Hepatic stellate cell (primary cell): ENCODE results near the gene ADRA2C.

Source experiments
- DNase-seq: peaks from one replicate; pipeline ENCODE4 v3.0.0; 2011; ENCODE audit warnings: low spot score

ADRA2C gene

DNA sequence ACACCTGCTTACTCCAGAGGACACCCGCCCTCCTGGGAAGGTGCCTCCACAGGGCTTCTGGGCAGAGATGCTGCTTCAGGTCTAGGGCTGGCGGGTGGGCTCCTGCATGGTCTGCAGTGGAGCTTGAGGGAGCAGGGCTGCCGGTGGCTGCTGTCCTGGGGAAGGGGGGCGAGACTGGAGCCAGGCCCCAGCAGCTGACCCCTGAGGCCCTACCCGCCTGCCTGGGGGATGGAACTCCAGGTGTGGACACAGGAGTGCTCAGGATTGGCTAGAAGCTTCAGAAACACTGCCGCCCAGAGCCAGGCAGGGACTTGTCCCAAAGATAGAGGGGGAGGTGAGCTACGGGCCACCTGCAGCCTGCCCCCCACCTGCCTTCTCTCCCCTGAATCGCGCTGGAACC lies 33.0 kb upstream of the ADRA2C start:
- DNase-seq, result no peak

DNA sequence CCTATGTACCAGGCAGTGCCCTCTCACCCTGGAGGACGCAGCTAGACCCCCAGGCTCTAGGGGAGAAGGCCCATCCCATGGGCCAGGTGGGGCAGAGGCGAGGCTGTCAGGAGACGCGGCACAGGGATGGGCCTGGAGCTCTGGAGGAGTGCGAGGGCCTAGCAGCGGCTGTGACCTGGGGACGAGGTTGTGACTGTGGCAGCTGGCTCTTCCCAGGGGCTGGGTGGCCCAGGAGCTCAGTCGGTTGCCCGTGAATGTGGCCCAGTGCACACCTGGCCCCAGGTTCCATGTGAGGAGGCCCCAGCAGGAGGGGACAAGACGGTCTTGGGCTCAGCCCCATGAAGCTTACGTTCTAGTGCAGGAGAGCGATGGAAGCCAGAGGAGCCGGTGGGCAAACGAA lies 31.0 kb upstream of the ADRA2C start:
- no peak for DNase-seq

DNA sequence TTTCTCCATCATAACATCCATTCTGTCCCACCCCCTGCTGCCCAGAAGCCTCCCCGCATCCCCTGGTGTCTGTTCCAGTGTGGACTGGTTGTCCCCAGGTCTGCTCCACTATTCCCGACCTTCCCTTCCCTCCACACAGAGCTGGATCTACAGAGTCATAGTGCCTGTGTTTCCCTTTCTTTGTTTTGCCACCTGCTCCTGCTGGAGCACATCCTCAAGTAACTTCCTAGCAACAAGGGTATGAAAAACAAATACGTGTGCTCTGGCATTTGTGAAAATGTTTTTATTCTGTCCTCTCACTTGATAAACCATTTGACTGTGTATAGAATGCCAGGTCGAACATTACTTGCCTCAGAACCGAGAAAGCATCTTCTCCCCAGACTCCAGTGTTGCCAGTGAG lies 29.9 kb upstream of the ADRA2C start:
- DNase-seq, result no peak

DNA sequence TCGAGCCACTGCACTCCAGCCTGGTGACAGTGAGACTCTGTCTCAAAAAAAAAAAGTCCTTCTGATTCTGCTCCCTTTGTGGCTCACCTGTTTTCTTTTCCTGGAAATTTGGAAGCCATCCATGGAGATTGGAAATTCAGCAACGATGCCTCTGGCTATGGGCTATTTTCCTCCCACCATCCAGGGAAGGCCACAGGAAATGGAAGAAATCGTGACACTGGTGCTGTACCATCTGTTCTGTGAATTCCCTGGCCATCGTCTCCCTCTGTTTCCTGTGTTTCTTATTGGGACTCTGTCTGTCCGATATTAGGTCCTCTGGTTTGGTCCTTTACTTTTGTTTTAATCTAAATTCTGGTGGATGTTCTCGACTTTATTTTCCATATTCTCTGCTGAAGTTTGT lies 29.4 kb upstream of the ADRA2C start:
- DNase-seq, result no peak

DNA sequence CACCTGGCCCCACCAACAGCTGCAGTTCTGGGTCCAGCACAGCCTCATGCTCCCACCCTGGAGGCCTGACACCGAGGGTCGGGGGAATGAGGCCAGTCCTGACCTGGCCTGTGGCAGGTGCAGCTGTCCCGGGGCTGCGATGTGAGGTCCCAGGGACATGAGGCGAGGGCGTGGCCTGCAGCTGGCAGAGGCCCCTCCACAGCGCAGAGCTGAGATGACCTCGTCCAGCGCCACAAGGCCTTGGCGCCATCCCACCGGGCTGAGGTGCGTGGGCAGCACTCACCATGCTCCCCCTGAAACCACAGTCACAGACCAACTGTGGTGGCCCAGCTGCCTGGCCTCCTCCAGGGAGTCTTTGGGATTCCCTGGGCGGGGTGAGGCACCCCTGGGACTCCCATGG lies 26.6 kb upstream of the ADRA2C start:
- no peak for DNase-seq

DNA sequence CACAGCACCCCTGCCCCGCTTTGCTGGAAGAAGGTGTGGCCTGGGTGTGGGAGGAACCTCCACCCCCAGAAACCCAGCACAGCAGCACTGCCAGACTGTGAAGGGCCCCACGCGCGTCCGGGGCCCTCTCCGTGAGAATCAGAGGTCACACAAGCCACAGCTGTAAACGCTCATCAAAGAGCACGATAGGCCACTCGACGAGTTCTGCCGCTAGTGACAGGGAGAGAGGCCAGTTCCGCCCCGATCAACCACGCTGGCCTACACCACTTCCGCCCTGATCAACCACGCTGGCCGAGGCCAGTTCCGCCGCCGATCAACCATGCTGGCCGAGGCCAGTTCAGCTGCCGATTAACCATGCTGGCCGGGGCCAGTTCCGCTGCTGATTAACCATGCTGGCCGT lies 25.9 kb upstream of the ADRA2C start:
- no peak for DNase-seq

DNA sequence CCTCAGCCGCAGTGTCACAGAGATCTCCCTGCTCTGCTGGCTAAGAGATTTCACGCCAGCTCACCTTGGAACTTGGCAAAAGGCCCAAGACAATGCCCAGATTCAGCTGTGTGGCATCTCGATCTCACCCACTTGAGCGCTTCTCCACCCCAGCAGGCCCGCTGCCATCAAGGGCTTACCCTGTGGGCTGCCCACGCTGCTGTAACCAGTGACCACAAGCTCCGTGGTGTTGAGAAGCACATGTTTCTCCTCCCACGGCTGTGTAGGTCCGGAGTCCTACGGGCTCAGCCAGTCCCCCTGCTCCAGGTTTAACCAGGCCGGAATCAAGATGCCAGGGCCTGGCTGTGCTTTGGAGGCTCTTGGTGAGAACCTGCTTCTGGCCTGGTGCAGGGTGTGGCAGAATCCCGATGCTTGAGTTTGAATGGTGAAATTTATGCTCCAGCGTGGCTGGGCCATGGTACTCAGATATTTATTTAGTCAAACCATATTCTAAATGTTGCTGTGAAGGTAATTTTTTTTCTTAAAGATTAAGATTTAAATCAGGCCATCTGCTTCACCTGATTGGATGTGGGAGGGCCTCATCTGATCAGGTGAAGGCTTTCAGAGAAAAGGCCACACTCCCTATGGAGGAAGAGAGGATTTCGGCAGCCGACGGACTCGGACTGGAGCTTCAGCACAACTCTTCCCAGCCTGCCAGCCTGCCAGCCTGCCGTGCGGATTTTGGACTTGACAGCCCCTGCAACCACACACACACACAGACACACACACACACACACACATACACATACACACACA lies 24.8 kb upstream of the ADRA2C start:
- no peak for DNase-seq

DNA sequence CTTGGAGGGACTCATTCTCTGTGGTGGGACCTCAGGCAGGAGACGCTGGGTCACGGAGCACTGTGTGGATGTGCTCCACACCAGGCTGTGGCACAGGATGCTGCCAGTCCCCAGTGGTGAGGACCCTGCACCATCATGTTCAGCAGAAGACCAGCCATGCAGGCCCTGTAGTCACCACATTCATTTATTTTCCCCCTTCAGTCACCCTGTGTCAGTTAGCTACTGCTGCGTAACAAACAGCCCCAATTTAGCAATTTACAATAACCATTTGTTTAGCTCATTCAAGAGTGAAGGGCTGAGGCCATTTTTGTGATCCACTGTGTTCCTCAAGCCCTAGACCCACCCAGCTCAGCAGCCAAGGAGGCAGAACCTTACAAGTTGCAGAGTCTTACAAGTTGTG lies 23.6 kb upstream of the ADRA2C start:
- DNase-seq, result no peak

DNA sequence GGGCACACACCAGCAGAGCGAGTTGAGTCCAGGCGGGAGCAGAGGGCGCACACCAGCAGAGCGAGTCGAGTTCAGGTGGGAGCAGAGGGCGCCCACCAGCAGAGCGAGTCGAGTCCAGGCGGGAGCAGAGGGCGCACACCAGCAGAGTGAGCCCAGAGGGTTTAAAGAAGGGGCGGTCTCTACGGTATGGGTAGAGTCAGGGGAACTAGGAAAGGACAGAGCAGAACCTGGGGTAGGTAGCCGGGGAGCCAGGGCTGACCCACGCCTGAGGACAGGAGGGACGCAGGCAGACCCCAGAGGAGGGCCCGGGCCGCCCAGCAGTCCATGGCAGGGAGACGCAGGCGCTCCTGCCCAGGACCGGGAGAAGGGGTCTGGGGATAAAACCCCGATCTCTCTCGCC lies 22.0 kb upstream of the ADRA2C start:
- no peak for DNase-seq

DNA sequence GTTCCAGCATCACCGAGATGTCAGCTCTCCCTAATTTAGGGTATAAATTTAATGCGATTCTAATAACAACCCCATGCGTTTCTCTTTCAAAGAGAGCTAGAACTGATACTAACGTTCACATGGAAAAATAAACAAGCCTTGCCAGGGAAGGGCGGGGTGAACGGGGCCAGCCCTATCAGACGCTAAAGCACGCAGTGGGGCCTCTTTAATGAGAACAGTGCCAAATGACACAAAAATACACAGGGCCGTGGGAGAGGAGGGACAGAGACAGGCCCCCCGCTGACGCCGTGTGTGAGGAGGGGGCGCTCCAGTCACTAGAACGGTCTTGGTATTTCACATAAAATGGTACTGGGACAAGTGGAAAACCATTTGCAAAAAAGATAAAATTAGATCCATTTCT lies 21.3 kb upstream of the ADRA2C start:
- DNase-seq, result no peak

DNA sequence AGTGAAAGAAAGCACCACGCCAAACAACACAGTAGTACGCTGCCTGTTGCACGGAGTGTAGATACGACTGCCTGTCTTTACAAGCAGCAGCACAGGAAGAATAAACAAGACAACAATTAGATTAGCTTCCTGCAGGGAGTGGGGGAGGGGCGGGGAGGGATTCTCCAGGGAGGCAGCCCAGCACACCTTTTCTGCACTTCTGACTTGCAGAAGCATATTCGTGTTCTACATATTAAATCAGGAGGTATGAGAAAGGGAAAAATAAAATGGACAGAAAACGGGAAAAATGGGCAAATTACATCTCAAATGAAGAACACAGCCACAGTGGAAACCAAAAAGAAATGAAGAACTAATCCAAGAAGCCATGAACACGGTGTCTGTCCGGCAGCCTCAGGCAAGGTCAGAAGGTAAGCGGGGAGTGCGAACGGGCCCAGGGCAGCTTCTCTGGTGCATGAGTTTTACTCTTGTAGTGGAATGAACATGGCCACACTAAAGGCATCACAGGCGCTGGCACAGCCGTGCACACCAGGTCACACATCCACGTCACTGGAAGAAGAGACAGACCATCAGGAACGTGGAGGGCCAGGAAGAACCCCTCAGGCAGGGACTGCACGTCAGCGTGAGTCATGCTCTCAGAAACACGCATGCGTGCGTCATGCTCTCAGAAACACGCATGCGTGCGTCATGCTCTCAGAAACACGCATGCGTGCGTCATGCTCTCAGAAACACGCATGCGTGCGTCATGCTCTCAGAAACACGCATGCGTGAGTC lies 20.1 kb upstream of the ADRA2C start:
- DNase-seq, result no peak

DNA sequence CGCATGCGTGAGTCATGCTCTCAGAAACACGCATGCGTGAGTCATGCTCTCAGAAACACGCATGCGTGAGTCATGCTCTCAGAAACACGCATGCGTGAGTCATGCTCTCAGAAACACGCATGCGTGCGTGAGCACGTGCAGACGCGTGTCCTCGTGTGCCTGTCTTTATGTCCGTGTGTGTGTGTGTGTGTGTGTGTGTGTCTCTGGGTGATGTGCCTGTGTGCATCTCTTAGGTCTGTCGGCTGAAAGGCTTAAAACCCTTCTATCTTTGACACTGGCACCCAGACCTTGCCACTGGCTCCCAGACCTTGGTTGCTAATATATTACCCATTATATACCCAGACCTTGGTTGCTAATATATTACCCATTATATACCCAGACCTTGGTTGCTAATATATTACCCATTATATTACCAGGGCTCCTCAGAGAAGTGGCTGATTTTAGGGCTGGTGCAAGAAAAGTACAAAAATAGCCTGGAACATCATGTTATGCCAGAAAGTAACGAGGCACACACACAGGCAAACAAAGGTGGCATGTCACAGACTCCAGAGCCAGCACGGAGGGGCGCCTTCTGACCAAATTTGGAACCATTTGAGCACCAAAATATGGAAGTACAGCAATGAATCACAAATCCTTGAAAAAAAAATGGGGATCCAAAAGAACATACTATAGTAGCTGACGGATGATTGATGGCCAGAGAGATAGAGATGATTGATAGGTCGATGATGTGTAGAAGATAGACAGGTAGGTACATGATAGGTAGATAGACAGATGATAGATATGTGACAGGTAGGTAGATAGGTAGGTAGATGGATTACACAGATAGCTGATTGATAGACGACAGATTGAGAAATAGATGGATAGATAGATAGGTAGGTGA lies 19.2 kb upstream of the ADRA2C start:
- DNase-seq, result no peak

DNA sequence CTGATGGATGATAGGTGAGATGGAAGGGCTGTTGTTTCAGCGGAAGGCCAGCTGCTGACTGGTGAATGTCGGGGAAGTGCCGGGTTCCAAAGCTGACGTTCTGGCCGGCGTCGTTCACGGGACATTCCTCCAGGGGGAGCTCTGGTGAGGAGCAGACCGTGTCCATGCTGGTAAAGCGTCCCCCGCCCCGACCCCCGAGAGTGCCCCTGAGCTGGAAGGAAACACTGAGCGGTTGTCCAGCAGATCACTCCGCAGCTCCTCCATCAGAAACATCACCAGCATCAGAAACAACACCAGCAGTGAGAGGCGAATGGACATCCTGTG lies 18.6 kb upstream of the ADRA2C start:
- DNase-seq, result no peak

DNA sequence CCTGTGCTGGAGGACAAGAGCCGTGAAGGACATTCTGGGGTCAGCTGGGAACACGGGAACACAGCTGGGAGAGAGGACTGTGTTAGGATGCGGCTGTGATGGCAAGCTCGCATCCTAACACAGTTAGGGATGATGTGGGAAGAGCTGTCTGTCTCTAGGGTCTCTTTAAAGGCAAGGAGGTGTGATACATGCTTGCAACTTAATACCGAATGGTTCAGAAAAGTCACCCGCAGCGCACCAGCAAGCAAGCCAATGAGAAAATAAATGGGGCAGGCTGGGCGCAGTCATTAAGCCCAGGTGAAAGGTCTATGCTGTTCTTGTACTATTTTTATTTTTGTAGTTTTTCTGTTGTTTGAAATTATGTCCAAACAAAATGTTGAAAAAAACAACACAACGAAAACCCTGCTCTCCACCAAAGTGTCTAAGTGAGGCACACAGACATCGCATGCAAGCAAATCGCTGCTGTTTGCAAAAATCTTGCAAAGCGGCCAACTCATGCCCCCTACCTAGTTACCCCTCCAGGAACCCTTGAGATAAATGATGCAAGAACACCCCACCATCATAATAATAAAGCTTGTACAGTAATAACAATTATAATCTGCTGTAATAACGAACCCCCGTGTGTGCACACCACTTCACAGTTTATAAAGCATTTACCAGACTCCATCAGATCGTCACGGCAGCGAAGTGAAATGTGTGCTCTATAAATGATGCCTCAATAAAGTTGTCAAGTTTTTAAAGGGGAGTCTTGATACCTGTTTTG lies 17.9 kb upstream of the ADRA2C start:
- DNase-seq, result no peak

DNA sequence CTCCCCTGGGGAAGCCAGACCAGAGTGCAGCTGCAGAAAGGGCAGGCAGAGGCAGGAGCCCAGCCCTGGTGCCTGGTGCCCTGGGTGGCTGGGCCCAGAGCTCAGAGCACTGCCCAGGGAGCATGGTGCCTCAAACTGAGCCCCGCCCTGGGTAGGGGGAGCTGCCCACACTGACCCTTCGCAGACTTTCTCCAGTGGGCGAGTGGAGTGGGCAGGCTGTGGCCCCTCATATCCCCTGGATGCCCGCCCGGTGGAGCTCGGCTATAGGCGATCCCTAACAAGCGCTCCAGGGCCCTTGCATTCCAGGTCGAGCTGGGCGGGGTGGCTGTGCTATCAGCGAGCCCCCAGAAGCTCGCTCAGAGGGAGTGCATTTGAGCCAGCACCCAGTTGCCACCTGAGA lies 17.1 kb upstream of the ADRA2C start:
- DNase-seq, result no peak

DNA sequence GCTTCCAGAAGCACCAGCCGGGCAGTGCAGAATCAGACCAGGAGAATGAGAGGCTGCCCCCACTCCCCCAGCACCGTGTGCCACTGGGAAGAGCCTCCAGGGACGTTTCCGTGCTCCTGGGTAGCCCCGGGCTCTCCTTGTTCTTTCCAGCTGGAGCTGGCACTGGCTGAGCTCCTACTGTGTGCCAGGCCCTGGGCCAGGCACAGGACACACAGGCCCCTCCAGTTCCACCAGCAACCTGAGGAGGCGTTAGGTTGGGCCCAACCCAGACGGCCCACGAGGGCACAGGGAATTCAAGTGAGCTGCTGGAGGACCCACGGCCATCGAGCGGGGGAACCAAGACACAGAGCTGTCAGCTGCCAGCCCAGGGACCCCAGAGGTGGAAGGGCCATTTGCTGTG lies 15.9 kb upstream of the ADRA2C start:
- DNase-seq, result no peak

DNA sequence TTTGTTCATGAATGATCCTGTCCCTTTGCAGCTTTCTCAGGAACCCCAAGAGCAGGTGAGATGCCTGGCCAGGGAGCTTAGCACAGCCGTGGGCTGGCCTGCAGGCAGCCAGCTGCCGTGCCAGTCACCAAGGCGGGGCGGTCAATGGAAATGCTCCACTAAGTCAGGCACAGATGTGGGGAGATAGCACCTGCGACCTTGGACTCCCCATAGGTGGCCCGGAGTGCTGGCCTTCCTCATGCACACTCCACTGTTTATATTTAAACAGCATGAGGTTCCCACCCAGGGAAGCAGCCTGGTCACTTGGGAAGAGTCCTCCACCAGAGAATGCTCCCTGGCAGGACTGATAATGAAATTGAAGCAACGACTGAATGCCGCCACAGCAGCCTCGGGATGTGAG lies 14.2 kb upstream of the ADRA2C start:
- DNase-seq, result no peak

DNA sequence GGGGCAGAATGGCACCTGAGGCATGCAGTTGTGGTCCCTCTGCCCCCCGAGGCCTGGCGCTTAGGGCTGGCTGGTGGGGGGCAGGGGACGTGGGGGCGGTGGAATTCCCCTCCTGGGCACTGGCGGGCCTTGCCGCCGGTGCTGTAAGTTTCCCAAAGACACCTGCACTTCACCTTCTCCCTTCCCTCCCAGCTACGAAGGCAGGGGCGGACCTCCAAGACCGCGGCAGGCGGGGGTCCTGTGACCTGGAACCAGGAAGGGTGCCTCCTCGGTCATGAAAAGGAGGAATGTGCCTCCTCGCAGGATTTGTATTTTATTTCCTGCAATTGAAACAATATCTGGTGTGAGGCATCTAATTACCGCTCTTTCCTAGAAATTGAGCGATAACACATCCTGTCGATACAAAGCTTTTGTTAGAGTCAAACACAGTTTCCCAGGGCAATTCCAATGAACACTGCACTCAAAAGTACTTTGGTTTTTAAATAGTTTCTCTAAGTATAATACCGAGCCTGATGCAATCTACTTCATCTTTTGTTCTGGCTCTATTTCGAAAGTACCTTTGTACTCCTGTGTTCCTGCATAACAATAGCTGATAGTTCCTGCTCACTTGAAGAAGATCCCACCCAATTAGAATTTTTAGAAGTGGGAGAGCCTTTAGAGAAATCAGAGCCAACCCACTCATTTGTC lies 12.3 kb upstream of the ADRA2C start:
- no peak for DNase-seq

DNA sequence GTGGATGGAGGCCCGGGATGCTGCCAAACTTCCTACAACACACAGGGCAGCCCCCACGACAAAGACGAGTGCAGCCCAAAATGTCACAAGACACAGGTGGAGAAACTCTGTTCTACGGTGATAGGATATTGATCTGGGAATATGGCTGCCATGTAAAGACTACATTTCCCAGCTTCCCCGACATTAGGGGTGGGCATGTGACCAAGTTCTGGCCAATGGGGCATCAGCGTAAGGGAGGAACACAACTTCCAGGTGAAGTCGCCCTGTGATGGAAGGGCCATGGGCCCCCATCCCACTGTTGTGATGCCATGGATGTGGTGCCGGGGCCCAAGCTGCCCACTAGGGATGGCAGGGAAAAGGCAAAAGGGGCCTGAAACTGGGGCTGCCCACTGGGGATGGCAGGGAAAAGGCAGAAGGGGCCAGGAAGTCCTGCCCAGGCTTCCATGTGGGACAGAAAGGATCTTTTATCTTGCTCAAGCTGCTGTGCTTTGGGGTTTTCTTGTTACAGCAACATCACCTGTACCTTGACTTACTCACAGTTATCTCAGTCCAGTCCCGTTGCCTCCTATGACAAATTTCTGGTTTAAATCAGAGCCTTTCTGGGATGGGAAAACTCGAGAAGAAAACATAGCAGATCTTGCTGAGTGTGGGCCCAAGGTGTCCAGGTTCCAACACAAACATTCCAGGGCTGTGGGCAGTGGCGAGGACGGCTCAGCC lies 9.7 kb upstream of the ADRA2C start:
- DNase-seq, result no peak

DNA sequence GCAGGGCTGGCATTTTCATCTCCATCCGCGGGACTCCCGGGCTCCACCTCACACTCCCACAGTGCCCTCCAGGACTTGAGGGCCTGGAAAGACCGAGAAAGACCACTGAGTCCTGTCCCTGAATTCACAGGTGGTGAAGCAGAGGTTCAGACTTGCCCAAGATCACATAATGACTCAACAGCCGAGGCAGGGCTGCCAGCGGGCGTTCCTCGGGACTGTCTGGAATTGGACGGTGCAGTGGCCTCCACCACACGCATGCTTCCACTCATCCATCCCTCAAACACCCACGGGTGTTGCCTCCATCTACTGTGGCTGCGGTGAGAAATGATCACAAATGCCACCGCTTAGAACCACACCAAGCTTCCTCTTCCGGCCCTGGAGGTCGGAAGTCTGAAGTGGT lies 6.9 kb upstream of the ADRA2C start:
- no peak for DNase-seq

DNA sequence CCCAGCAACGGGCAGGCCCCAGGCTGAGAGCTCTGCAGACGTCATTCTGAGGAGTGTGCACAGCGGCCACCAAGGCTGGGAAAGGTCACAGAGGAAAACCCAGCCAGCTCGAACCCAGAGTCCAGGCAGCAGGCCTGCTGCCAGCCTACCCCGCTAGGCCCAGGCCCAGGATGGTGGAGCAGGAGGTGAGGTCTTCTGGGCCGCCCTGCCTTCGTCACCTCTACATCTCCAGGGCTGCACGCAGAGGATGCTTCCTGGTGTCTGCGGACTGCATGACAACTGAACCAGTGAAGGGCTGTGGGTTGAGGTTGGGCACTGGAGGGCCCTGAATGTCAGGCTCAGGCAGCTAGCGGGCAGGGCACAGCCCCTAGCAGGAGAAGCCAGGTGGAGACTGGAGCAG lies 5.8 kb upstream of the ADRA2C start:
- no peak for DNase-seq
